SJCRH30 (cell line): Measurements from ENCODE around the gene CRTC2. TPM values are rescaled to one million over a fixed set of nuclear protein-coding genes. Genes with fewer than 3 reads are reported as not detected.
"Not testable (repeated sequence)": the region's sequence is repeated elsewhere in the genome, so short reads cannot be mapped to it uniquely, and the experiment has no call there.

Experiments used
- DNase-seq, 2 experiments: peaks; one replicate each; pipeline ENCODE4 v3.0.0-alpha.2; 2015 to 2020
- H3K27ac ChIP-seq: fragments of 250-450 bp; sonication (Bioruptor Pico); 2 replicates; pipeline ENCODE4 v1.5.1; 2020; ENCODE audit warnings: mild to moderate bottlenecking, moderate library complexity
- H3K27me3 ChIP-seq: fragments of 250-450 bp; sonication (Bioruptor Pico); 2 replicates; pipeline ENCODE4 v1.5.1; 2020; ENCODE audit warnings: mild to moderate bottlenecking, moderate library complexity
- H3K36me3 ChIP-seq: fragments of 250-450 bp; sonication (Bioruptor Pico); 2 replicates; pipeline ENCODE4 v1.5.1; 2020; ENCODE audit warnings: mild to moderate bottlenecking, moderate library complexity
- H3K4me1 ChIP-seq: fragments of 250-450 bp; sonication (Bioruptor Pico); 2 replicates; pipeline ENCODE4 v1.5.1; 2020; ENCODE audit warnings: mild to moderate bottlenecking, moderate library complexity
- H3K4me3 ChIP-seq: fragments of 250-450 bp; sonication (Bioruptor Pico); 2 replicates; pipeline ENCODE4 v1.5.1; 2020; ENCODE audit warnings: mild to moderate bottlenecking, moderate library complexity
- H3K9me3 ChIP-seq: fragments of 250-450 bp; sonication (Bioruptor Pico); replicated peaks from 2 replicates; pipeline ENCODE4 v1.5.1; 2020; ENCODE audit warnings: mild to moderate bottlenecking, moderate library complexity
- total RNA-seq: library from RNA; depleted of rRNA; stranded (reverse); fragments of >200 nt; shearing (Covaris generic); gene quantifications from 2 replicates; pipeline ENCODE4 v1.2.3, GENCODE V29; 2014; rRNA removed

Gene CRTC2
- total RNA-seq, 1 experiment from 2014 or later = 13.4 TPM

DNA sequence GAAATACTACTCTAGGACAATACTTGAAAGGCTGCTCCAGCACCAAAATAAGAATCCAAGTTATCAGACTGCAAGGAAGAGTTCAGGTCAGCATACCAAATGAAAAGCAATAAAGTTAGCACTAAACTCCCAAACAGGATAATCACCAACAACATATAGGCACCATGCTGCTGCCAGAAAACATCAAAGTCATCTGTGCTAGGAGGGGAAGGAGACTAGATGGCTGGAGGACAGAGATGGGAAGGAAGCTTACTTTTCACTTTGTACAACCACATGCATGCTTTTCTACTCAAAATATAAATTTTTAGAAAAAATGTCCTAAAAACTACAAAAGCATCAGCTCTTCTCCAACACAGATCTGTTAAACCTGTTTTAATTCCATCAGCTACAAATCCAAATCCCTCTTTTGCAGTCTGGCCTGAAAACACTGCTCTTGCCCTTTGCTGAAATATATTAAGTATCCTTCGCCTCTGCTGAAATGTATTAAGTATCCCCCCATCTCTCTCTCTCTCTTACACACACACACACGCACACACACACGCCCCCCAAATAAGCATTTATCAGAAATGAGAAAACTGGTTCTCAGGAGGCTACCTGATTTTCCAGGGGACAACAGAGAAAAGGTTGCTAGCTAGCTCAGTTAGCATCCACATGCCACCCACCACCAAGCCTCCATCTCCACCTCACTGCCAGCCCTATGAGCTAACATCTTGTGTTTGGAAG is 37.2 kb downstream of the CRTC2 start:
- Histone ChIP-seq H3K27me3 (no peaks in the 10 kb centered on the region), H3K4me1 (peaks cover 13% of the 10 kb centered on the region), H3K4me3 (peak overlapping the region; percentile 66), H3K36me3 (no peaks in the 10 kb centered on the region), H3K27ac (no peak overlapping the region), H3K9me3 (no peaks in the 10 kb centered on the region)
- no peak for DNase-seq

DNA sequence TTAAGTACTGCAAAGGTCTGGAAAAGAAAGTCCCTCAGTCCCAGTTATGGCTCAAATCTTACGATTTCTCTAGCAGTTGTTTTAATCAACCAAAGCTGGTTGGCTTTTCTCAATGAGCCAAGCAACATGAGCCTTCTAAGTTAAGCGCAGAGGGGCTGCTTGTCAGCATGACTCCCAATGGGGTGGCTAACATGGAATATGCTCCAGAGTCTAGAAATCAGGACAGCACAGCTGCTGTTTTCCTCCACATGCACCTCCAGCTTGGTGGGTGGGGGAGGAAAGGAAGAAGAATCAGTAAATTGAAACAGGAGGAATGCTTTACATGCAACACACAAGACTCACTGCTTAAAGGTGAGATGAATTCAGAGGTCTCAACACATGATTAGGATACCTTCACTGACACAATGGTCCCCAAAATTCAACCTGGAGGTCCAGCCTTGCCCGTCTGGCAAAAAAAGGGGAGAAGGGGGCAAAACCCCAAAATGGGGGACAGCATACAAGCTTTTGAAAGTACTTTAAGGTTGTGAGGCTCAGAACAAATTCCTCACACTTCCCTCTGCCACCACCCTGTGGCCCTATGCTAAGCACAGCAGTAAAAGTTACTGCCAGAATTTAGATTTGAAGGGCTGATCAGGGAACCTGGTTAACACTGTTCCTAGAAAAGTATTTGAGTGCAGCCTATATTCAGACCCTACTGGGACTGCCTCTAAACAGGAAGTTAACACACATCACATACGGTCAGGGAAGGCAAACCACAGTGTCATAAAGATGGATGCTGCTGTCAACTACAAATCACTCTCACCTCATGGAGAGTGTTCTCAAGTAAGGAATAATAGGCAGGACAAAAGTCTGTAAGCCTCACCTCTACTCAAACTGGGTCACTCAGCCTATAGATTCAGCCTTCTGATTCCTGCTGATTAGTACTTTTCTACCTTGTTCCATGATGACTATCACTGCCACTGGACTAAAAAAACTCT is 38.2 kb downstream of the CRTC2 start:
- Histone ChIP-seq H3K27me3 (no peaks in the 10 kb centered on the region), H3K36me3 (no peaks in the 10 kb centered on the region), H3K27ac (no peak overlapping the region), H3K4me1 (peaks cover 13% of the 10 kb centered on the region), H3K4me3 (no peak overlapping the region), H3K9me3 (no peaks in the 10 kb centered on the region)
- DNase-seq = peak in 1 of 2 experiments; percentile 28

DNA sequence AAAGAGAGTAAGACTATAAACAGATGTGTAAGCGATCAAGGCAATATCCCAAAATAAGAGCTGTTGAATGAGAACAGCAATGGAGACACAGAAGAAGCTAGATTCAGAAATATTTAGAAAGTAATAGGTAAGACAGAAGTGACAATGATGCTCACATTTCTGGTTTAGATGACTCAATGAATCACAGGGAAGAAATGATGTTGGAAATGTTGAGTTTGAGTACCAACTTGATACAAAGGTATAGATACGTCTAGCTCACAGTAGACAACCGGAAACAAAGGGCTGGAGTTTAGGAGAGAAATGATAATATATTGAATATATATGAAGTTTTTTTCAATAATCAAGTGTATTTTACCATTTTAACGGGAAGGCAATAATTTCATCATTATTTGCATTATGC is 42.1 kb downstream of the CRTC2 start:
- Histone ChIP-seq H3K27me3 (no peaks in the 10 kb centered on the region), H3K4me3 (no peak overlapping the region), H3K27ac (no peak overlapping the region), H3K36me3 (no peaks in the 10 kb centered on the region), H3K9me3 (no peaks in the 10 kb centered on the region), H3K4me1 (peaks cover 11% of the 10 kb centered on the region)
- no peak for DNase-seq

DNA sequence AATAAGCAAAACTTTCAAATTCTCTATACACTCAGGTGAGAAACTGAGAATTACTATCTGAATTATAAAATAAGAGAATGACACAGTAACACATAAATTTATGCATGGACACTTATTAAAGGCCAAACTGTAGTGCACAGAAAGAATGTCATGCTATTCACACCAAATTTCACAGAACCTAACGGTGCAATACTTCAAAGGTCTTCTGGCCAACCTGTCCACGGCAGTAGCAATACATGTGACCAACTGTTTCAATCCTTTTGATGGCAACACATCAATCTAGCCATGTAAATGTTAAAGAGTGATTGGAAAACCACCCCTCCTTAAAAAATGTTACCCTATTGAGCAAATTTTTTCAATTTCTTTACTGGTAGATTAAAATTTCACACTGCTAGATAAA is 46.1 kb downstream of the CRTC2 start:
- Histone ChIP-seq H3K27me3 (no peaks in the 10 kb centered on the region), H3K4me1 (no peaks in the 10 kb centered on the region), H3K27ac (no peak overlapping the region), H3K9me3 (no peaks in the 10 kb centered on the region), H3K4me3 (no peak overlapping the region), H3K36me3 (no peaks in the 10 kb centered on the region)
- DNase-seq = no peak

DNA sequence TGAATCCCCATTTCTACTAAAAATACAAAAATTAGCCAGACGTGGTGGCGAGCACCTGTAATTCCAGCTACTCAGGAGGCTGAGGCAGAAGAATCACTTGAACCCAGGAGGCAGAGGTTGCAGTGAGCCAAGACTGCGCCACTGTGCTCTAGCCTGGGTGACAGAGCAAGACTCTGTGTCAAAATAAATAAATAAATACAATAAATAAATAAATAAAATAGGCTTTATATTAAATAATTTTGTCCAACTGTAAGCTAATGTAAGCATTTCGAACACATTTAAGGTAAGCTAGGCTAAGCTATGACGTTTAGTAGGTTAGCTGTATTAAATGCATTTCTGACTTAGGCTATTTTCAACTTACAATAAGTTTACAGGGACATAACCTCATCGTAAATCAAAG is 47.9 kb downstream of the CRTC2 start:
- not testable (repeated sequence) for H3K36me3 ChIP-seq, H3K27ac ChIP-seq, H3K27me3 ChIP-seq, H3K4me3 ChIP-seq, H3K9me3 ChIP-seq, H3K4me1 ChIP-seq, DNase-seq

DNA sequence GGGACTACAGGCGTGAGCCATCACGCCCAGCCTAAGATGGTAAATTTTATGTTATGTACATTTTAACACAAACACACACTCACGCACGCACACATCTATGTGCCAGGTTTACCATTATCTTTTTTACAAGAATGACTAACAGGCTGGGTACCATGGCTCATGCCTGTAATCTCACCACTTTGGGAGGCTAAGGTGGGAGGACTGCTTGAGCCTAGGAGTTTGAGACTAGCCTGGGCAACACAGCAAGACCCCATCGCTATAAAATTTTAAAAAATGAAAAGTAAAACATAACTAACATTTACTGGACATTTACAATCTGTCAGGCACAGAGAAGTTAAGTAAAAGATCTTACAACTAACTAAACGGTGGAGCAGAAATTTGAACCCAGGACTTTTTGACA is 50.3 kb downstream of the CRTC2 start:
- H3K27ac ChIP-seq = no peak overlapping the region
- H3K27me3 ChIP-seq = no peaks in the 10 kb centered on the region
- H3K9me3 ChIP-seq = no peaks in the 10 kb centered on the region
- DNase-seq = no peak
- no peak overlapping the region for H3K4me3 ChIP-seq
- no peaks in the 10 kb centered on the region for H3K36me3 ChIP-seq
- no peaks in the 10 kb centered on the region for H3K4me1 ChIP-seq

DNA sequence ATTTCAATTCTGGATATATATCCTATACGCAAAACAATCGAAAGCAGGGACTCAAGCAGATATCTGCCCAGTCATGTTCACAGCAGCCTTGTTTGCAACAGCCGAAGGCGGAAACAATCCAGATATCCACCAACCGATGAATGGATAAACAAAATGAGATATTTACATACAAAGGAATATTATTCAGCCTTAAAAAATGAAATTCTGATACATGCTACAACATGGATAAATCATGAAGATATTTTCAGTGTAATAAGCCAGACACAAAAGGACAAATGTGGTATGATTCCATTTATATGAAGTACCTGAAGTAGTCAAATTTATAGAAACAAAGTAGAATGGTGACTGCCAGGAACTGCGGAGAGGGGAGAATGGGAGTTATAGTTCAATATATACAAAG is 51.3 kb downstream of the CRTC2 start:
- DNase-seq = no peak
- Histone ChIP-seq H3K9me3 (no peaks in the 10 kb centered on the region), H3K27me3 (no peaks in the 10 kb centered on the region), H3K4me1 (no peaks in the 10 kb centered on the region), H3K27ac (no peak overlapping the region), H3K36me3 (no peaks in the 10 kb centered on the region), H3K4me3 (no peak overlapping the region)

DNA sequence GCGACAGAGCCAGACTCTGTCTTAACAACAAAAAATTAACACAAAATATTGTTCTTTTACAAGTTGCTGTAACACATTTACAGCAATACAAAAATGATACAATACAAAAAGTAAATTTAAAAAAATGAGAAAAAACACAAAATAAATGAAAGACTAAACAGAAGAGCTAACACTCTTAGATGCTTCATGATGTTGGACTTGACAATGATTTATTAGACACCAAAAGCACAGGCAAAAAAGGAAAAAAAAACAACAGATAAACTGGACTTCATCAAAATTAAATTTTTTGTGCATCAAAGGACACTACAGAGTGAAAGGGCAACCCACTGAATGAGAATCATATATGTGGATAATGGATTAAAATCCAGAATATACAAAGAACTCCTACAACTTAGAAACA is 52.0 kb downstream of the CRTC2 start:
- DNase-seq = no peak
- Histone ChIP-seq H3K9me3 (no peaks in the 10 kb centered on the region), H3K4me1 (no peaks in the 10 kb centered on the region), H3K27ac (no peak overlapping the region), H3K4me3 (no peak overlapping the region), H3K27me3 (no peaks in the 10 kb centered on the region), H3K36me3 (no peaks in the 10 kb centered on the region)

DNA sequence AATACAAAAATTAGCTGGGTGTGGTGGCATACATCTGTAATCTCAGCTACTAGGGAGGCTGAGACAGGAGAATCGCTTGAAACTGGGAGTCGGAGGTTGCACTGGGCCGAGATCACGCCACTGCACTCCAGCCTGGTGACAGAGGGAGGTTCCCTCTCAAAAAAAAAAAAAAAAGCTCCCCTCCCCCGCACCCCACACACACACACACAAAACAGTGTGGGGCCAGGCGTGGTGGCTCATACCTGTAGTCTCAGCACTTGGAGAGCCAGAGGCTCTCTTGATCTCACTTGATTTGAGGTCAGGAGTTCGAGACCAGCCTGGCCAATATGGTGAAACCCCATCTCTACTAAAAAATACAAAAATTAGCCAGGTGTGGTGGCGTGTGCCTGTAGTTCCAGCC is 52.5 kb downstream of the CRTC2 start:
- not testable (repeated sequence) for DNase-seq, H3K9me3 ChIP-seq, H3K4me3 ChIP-seq, H3K27ac ChIP-seq, H3K4me1 ChIP-seq, H3K27me3 ChIP-seq, H3K36me3 ChIP-seq

DNA sequence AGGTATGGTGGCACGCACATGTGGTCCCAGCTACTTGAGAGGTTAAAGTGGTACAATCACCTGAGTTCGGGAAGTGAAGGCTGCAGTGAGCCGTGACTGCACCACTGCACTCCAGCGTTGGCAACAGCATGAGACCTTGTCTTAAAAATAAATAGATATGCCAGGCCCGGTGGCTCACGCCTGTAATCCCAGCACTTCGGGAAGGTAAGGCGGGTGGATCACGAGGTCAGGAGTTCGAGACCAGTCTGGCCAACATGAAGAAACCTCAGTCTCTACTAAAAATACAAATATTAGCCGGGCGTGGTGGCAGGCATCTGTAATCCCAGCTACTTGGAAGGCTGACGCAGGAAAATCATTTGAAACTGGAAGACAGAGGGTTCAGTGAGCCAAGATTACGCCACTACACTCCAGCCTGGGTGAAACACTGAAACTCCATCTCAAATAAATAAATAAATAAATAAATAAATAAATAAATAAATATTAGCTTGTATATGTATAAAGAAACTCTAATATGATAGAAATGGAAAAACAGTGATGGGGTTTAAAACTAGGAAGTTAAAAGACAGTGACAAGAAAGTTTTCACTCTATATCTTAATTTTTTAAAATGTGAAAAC is 54.5 kb downstream of the CRTC2 start:
- Histone ChIP-seq H3K36me3 (no peaks in the 10 kb centered on the region), H3K4me3 (no peak overlapping the region), H3K27ac (no peak overlapping the region), H3K9me3 (no peaks in the 10 kb centered on the region), H3K27me3 (no peaks in the 10 kb centered on the region), H3K4me1 (no peaks in the 10 kb centered on the region)
- no peak for DNase-seq

DNA sequence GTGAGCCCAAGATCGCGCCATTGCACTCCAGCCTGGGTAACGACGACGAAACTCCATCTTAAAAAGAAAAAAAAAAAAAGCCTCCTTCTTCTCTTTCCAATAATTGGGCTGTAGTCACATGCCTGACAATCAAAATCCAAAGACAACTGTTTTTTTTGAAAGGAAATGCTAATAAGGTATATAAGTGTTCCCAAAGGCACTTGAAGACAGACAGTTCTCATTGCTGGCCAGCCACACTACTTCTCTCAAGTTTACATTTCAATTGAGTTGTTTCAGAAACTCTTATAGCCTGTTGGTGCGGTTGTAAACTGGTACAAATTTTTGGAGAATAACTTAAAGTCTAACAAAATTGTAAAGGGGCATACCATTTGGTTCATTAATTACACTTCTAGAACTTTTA is 58.9 kb downstream of the CRTC2 start:
- Histone ChIP-seq H3K27me3 (no peaks in the 10 kb centered on the region), H3K9me3 (no peaks in the 10 kb centered on the region), H3K4me3 (no peak overlapping the region), H3K27ac (no peak overlapping the region), H3K36me3 (peaks cover 5% of the 10 kb centered on the region), H3K4me1 (0 out of 2 replicates have a peak, but pooled peaks cover 2% of the 10 kb centered on the region)
- no peak for DNase-seq

Other genes starting within 250 kb of the CRTC2 start
- gene INTS3, start 230.6 kb downstream of the CRTC2 start, total RNA-seq = 25.9 and 28.5 TPM in 2 replicates
- 1.6 and 2.1 TPM in 2 replicates for gene SLC27A3, start 183.2 kb downstream of the CRTC2 start, total RNA-seq
- 10.1 and 10.8 TPM in 2 replicates for gene GATAD2B, start 35.6 kb downstream of the CRTC2 start, total RNA-seq
- 18.9 and 26.3 TPM in 2 replicates for gene DENND4B, start 11.9 kb downstream of the CRTC2 start, total RNA-seq
- gene SLC39A1, start 4.9 kb upstream of the CRTC2 start, total RNA-seq = 74.4 and 77.2 TPM in 2 replicates
- gene CREB3L4, start 9.3 kb upstream of the CRTC2 start, total RNA-seq = 7.5 and 9.3 TPM in 2 replicates
- gene JTB, start 19.1 kb upstream of the CRTC2 start, total RNA-seq = 96.8 and 97.9 TPM in 2 replicates
- 32.4 and 36.5 TPM in 2 replicates for gene RAB13, start 27.7 kb upstream of the CRTC2 start, total RNA-seq
- 3,620 and 4,036 TPM in 2 replicates for gene RPS27, start 32.1 kb upstream of the CRTC2 start, total RNA-seq
- 0.04 TPM in 1 of 2 replicates, not detected in the other for gene NUP210L, start 196.5 kb upstream of the CRTC2 start, total RNA-seq
- gene TPM3, start 233.5 kb upstream of the CRTC2 start, total RNA-seq = 248 and 262 TPM in 2 replicates
- gene CFAP141, start 247.7 kb upstream of the CRTC2 start, total RNA-seq = not detected in 2 replicates